Stimulated activated naive CD4-positive, alpha-beta T cell treated with Interleukin-2 at 50 U/mL for 16 hours (primary cell): Measurements from ENCODE around the gene TIGAR.

ENCODE experiments used
- DNase-seq: peaks from one replicate; lab custom pipeline; 2025; lab: John Stamatoyannopoulos, UW

TIGAR gene, protein sequence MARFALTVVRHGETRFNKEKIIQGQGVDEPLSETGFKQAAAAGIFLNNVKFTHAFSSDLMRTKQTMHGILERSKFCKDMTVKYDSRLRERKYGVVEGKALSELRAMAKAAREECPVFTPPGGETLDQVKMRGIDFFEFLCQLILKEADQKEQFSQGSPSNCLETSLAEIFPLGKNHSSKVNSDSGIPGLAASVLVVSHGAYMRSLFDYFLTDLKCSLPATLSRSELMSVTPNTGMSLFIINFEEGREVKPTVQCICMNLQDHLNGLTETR

DNA sequence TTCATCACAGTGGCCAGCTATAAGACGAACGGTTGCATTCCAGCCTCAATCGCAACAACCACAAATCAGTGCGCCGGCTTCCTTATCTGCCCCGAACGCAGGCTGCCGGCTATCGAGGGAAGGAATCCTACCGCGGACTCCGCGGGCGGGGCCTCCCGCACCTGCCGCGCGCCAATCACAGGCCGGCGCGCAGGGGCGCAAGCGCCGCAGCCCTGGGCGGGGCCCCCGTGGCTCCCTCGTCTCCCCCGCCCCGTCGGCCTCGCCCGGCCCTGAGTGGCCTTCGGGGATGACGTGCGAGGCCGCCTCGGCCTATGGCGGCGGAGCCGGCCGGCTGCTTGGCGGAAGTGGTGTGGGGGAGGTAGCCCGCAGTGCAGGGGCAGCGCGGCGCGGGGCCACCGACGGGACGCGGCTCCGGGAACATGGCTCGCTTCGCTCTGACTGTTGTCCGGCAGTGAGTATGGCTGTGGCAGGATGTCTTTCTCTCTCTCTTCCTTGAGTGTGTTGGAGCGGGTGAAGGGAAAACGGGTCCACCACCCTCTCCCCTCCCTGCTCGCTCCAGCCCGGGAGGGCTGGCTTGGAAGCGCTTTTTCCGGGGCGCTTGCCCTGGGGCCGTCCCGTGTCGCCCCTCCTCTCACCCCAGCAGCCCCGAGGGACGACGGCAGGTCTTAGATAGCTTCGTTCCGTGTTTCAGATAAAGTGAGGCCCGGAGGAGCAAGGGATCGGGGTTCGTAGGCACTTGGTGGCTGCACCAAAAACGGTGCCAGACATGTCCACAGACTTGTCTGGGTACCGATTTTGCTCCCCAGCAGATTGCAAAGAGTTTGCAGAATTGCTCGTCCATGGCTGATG lies at the start of gene TIGAR:
TSS of gene TIGAR (plus strand) at position 361 of the 849 bp plus-strand sequence. CDS start at position 420, 59 bp downstream.
- peak; percentile 91 for DNase-seq

DNA sequence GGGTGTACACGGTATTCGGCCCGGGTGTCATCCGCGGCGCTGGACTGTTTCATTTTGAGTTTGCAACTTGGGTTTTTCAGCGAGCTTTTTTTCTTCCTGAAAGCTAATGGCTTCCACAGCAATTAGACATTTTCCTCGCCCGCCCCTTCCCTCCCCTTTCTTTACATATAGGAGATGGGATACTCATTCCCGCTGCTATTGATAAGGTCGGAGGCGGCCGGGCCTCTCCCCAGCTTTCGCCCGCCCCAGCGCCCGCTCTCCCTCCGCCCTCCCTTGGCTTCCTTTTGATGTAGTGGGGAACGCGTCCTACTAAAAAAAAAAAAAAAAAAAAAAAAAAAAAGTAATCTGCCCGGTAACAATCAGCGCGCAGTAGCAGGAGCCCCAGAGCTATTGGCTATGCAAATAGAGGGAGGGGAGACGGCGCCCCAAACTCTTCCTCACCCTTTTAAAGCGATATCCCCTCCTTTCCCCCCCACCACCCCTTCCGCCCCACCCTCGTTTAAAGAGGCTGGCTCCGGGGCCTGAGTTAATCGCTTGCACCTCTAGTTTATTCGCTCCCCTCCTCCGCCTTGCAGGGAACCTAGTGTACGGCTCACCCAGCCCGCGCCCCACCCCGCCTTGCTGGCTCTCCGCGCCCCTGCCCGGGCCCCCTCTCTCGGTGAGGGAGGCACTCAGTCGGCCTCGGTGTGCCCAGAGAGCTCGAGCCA lies 49.1 kb upstream of the TIGAR start:
- peak; percentile 90 for DNase-seq

DNA sequence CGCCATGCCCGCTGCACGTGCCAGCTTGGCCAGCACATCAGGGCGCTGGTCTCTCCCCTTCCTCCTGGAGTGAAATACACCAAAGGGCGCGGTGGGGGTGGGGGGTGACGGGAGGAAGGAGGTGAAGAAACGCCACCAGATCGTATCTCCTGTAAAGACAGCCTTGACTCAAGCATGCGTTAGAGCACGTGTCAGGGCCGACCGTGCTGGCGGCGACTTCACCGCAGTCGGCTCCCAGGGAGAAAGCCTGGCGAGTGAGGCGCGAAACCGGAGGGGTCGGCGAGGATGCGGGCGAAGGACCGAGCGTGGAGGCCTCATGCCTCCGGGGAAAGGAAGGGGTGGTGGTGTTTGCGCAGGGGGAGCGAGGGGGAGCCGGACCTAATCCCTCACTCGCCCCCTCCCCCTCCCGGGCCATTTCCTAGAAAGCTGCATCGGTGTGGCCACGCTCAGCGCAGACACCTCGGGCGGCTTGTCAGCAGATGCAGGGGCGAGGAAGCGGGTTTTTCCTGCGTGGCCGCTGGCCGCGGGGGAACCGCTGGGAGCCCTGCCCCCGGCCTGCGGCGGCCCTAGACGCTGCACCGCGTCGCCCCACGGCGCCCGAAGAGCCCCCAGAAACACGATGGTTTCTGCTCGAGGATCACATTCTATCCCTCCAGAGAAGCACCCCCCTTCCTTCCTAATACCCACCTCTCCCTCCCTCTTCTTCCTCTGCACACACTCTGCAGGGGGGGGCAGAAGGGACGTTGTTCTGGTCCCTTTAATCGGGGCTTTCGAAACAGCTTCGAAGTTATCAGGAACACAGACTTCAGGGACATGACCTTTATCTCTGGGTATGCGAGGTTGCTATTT lies 48.4 kb upstream of the TIGAR start:
- peak; percentile 73 for DNase-seq

DNA sequence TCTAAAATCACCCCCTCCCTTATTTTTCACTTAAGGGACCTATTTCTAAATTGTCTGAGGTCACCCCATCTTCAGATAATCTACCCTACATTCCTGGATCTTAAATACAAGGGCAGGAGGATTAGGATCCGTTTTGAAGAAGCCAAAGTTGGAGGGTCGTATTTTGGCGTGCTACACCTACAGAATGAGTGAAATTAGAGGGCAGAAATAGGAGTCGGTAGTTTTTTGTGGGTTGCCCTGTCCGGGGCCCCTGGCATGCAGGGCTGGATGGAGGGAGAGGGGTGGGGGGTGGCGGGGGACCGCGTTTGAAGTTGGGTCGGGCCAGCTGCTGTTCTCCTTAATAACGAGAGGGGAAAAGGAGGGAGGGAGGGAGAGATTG lies 47.8 kb upstream of the TIGAR start:
- DNase-seq, result no peak

DNA sequence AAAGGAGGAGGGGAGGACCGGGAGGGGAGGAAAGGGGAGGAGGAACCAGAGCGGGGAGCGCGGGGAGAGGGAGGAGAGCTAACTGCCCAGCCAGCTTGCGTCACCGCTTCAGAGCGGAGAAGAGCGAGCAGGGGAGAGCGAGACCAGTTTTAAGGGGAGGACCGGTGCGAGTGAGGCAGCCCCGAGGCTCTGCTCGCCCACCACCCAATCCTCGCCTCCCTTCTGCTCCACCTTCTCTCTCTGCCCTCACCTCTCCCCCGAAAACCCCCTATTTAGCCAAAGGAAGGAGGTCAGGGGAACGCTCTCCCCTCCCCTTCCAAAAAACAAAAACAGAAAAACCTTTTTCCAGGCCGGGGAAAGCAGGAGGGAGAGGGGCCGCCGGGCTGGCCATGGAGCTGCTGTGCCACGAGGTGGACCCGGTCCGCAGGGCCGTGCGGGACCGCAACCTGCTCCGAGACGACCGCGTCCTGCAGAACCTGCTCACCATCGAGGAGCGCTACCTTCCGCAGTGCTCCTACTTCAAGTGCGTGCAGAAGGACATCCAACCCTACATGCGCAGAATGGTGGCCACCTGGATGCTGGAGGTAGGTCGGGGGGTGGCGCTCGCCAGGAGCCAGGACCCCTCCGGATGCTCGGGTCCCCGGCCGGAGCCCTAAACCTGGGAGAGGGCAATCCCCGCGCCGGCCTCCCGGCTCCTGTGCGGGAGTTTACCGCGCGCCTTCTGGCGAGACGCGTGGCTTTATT lies 47.2 kb upstream of the TIGAR start, which contains the start of gene CCND2:
TSS of gene CCND2 (plus strand) at position 111 of the 744 bp plus-strand sequence. CDS start at position 390, 279 bp downstream.
- peak; percentile 78 for DNase-seq

DNA sequence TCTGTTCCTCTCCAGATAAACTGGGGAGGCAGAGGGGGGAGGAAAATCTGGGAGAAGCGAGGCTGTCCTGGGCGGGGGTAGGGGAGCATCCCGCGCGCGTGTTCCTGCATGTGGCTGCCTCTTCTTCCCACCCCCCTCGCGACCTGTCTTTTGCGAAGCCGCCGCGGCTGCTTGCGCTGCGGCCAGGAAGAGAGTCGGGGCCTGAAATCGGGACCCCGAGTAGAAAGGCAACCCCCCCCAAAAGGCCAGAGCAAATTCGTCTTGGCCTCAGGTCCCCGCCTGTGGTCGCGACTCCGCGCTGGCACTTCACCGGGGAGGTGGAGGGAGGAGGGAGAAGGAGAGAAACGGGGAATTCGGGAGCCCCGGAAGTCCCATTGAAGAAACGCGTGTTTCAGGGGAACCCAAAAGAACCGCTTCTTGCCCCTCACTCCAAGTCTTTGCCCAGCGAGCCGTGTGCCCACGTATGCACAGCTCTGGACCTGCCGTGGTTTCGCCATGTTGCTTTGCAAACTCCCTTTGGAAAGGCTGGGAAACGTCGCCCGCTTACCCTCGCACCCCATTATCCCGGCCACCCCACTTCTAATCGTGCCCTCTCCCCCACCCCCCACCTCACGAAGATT lies 46.5 kb upstream of the TIGAR start:
- DNase-seq, result peak; percentile 19

DNA sequence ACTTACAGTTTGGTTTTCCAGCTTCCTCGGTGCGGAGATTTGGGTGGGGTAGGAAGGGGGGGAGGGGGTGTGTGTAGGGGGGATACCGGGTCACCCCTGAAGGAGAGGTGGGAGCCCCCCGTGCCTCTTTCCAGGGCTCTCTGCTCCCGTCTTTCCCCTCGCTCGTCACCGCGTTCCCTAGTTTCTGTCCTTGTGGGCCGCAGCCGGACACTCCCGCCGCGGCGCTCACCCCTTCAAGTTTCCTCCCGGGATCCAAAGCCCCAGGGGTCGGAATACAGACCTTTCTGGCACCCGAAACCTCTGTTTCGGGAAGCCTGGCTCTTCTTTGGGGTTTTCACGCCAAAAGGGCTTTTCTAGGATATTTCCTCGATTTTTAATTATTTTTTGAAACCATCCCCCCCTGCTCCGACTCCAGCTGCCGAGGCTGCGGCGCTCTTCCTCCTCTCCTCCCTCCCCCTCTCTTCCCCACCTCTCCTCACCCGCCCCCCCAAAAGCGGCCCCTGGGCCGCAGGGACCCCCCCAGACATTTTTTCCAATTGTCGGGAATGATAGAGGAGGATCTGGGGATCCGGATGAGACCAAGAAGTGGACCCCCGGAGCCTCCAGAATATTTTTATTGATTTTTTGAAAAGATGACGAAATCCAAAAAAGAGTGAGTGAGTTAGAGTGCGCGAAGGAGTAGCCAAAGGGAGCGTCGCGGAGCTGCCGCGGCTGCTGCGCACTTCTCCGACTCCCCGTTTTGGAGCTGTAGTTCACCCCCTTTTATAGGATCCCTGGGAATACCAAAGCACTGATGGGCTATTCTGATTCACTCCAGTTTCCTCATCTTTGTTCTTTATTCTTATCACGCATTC lies 45.8 kb upstream of the TIGAR start:
- no peak for DNase-seq

DNA sequence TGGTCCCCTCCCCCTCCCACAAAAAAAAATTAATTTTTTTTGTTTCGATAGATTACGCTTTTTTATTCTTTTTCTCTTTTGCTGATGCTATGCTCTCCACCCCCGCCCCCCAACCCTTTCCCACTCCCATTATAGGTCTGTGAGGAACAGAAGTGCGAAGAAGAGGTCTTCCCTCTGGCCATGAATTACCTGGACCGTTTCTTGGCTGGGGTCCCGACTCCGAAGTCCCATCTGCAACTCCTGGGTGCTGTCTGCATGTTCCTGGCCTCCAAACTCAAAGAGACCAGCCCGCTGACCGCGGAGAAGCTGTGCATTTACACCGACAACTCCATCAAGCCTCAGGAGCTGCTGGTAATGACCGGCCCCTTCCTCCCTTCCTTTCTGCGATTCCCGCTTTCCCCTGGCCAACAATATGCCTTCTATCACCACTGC lies 45.1 kb upstream of the TIGAR start:
- no peak for DNase-seq

DNA sequence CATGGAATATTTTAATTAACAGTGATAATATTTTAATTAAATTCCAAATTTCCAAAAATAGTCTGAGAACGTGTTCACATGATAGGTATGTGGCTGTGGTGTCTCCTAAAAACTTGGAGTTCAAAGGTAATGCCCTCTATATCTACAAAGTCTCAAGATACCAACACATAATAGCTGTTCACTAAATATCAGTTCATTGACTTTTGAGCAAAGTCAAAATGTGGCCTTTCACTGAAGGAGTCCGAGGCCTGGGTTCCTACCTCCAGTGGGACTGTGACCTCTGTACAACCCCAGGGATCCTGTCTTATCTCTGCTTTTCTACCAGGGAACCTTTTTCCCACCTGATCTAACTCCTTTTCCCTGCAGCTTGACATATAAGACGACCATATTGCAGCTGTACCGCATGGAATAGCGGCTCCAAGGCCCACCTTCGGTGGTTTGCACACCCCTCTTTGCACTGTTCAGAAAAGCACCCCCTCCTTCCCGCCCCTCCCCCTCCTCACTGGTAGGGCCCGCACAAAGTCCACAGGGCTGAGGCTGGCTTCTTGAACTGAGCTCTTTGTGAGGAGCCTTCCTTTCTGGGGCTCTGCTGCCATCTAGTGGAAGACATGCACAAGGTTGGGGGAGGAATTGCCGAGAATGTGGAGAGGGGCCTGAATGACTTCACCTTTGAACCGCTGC lies 44.3 kb upstream of the TIGAR start:
- DNase-seq, result peak; percentile 86

DNA sequence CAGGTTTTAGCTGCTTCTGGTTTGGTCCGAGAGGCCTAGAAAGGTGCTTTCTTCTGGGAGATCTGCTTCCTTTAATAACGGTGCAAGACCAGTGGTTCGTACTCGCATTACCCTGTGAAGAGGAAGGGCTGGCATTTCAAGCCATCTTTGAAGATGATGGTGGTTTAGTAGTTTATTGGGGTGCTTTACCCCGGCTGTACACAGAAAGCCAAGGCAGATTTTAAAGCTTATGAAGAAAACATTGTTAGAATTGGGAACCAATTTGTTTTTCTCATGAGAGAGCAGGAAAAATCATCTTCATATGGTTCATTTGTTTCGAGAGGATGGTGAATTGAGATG lies 43.8 kb upstream of the TIGAR start:
- DNase-seq, result no peak

DNA sequence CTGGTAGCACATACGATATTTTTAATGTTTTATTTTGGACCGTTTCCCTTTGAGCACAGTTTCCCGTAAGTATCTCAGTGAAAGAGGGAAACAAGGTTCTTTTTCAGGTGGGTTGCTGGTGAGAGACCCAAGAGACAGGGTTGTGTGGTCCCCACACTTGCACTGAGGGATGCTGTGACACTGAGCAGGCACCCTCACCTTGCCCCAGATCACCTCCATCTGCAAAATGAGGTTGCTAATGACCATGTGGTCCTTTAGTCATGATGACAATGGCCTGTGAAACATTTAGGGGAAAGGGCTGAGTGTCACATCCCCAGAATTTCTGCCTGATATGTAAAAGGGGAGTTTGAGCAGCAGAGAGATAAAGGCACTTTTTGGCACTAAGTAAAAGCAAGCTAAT lies 43.2 kb upstream of the TIGAR start:
- DNase-seq, result no peak

DNA sequence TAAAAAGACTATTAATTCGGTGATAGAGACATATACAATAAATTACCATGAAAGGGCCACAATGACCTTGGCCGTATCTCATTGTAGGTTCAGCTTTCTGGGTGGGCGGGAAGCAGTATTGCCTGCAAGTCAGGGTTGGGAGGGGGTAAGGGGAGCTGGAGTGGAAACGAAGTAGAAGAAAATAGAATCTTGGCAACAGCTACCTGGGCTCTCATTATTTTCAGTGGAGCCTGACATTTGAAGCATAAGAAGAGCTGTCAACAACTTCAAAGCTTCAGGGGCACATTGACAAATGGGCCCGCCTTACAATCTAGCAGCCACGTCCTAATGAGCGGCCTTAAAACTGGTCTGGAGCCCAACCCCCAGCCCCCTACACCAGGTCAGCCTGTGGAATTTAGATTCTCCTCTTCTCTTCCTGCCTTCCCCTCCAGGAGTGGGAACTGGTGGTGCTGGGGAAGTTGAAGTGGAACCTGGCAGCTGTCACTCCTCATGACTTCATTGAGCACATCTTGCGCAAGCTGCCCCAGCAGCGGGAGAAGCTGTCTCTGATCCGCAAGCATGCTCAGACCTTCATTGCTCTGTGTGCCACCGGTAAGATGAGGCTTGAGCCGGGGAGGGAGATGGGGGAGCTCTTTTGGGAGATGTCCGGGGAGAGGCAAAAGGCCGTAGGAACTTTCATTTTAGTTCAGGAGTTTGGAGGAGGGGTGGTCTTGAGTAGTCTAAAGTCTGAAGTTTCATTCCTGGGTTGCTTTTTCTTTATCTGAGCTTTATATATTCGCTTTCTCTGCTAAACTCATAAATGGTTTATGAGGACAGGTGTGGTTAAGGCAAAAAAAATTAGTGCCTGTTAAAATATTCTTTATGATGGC lies 42.5 kb upstream of the TIGAR start:
- no peak for DNase-seq

DNA sequence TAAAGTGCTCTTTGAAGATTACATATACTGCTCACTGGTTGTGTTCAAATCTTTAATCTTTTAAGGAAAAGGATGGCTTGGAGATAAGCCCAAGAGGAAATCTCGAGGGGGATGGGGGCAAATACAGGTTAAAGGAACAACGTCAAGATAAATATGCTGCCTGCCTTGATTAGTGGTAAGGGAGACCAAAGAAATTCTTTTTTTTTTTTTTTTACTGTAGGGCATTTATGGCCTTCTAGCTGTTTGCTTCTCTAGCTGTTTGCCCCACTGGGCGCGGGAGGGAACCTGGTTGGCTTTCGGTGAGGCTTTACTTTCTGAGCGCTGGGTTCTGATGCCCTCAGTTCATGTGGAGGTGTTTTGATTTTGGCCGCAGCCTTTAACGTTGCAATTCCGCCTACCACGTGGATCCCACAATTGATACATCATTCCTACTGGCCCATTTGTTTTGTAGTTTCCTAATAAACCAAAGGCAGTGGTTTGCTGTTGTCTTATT lies 41.8 kb upstream of the TIGAR start:
- no peak for DNase-seq

DNA sequence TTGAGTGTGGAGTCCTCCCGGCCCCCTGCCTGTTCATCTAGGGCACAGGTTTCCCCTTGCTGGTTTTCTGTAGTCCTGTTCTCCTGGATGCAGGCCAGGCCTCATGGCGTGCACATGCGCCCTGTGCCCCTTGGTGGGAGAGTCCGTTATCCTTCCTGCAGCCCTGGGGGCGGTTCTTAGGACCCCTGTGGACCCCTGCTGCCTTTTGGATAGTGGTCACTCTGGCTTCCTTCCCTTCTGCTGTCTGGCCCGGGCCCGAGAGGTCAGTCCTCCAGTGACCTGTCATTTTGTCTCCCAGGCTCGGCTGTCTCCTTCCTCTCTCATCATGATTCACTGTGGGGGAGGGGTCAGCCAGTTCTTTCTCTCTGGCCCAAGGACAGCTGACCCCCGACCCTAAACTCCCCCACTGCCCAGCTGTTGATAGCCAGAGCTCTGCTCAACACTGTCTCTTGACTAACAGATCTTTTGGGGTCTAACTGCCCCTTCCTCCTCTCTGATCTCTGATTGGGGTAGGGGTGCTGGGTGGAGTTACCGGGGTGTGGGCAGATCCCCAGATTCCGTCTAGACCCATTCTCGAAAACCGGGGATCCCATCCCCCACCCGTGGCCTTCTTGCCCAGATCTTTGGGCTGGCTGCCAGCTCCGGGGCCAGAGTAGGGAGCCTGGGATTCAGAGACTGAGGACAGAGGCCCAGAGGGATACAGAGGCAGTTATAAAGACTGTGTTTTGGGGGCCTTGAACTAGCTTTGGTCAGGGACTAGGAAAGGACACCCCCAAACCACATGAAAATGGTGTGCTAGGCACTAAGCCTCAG lies 40.5 kb upstream of the TIGAR start:
- no peak for DNase-seq

DNA sequence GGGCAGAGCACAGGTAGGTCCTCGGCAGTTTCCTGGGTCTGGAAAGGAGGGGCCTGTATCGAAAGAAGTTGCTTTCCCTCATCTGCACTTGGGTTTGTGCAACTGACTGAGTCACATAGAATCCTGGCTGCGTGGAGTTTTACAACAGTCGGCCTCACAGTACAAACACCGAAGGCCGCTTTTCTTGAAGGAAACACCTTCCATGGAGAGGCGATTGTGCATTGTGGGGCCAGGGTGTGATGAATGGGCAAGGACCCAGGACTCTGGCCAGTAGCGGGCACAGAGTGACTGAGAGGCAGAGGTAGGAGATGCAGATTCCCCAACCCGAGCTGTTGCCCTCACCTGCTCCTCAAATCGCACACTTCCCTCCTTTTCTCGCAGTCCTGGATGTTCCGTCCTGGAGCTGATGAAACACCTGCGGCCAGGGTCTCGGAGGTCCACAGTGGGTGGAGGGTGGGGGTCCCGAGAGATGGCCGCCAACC lies 39.8 kb upstream of the TIGAR start:
- no peak for DNase-seq

DNA sequence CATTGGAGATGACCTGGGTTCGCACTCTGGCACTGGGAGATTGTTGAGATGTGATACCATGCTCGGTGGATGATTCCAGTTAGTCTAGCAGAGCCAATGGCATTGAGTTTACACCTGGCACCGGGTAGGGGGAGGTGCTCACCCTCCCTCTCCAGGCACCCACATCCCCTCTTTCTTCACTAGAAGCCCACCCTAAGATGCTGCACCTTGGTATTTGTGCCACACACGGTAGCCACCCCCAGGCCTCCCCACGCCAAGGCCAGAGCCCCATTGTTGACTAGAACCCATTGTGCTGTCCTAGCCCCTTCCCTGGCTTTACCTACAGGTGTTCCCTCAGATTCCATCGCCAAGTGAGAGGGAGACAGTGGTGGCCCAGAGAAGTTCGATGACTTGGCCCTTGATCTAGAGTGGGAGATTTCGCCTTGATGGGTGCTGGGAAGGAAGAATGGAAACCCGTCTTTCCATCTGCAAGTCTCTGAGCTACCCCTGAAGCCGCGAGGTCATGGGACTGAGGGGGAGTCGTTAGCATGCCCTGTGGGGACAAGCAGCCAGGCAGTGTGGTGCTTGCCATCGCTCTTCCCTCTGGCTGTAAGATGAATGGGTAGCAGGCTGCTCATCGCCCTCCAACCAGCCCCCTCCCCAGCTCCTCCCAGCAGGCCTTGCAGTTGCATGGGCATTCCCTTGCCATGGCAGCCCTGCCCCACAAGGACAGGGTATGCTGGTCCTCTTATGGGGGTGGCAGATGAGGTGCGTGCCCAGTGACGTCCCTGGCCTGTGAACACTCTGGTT lies 38.7 kb upstream of the TIGAR start:
- DNase-seq, result no peak
